ENCODE measurements around the gene CFD.
"Not testable (repeated sequence)": the region's sequence is repeated elsewhere in the genome, so short reads cannot be mapped to it uniquely, and the experiment has no call there.

GRCh38 chr19:853614-854220 lies 5.7 kb upstream of the CFD start:
- TF ChIP-seq CTCF (IDR thresholded peaks at IDR 0.05 in 2 of 3, conservative IDR thresholded peaks at IDR 0.05 in 1 of 3; ENCODE audit: control insufficient read depth in 2 of 3, extremely low read depth in 1 of 3, insufficient read depth in 1 of 3, low read depth in 3 of 3, low read length in 3 of 3); EP300 (IDR thresholded peaks at IDR 0.05; ENCODE audit: borderline replicate concordance in 1 of 2, control insufficient read depth in 1 of 2, low read depth in 2 of 2, low read length in 2 of 2); REST (IDR thresholded peaks at IDR 0.05; ENCODE audit: low read depth, low read length); FOS (IDR thresholded peaks at IDR 0.05; ENCODE audit: borderline replicate concordance, extremely low read depth, insufficient read length); POLR2A (IDR thresholded peaks at IDR 0.05; ENCODE audit: low read depth, low read length); E2F4 (IDR thresholded peaks at IDR 0.05; ENCODE audit: low read depth, low read length); JUND (IDR thresholded peaks at IDR 0.05; ENCODE audit: low read depth, low read length); CHD1 (IDR thresholded peaks at IDR 0.05; ENCODE audit: low read depth, low read length): not testable (repeated sequence)
